ENCODE results near the gene DNAJC6. TPM values are rescaled to one million over a fixed set of nuclear protein-coding genes. Genes with fewer than 3 reads are reported as not detected.

Gene DNAJC6
- total and polyA plus RNA-seq, 2 of the 13 experiments (the other 11 are each of a cell fraction or from before 2014, with no cell fraction given): 1.0 to 1.6 TPM

DNA sequence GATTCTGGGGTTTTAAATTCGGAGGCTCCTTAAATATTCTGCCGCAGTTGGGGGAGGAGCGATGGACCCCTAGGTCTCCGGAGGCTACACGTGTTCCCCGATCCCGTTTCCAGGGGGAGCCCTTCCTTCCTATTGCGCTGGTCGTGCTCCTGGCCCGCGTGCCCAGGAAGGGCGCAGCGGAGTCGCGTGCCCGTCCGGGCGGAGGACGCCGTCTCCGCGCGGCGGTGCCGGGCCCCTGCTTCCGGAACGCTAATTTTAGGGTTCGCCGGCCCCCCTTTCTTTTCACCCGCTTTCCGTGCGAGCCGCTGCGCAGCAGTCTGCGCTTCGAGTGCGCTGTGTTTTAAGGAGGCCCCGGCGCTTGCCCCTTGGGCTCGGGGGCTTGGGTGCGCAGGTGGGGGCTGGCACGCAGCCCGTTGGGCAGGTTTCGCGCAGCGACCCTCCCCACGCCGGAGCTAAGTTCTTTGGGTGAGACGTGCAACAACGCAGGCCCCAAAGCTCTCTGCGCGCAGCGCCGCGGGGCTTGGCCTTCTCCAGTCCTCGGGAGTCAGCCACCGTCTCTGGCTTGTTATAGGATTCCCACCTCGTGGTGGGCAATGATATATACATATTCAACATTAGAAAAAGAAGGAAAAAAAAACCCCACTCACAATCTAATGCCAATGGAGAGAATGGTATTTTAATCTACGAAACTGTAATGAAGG is 43.5 kb upstream of the DNAJC6 start (continued):
- peak; percentile 78 for TF ChIP-seq ZMYM4 (CRISPR knock-in tag; IDR thresholded peaks at IDR 0.05)
- TF ChIP-seq, protein P1, sequence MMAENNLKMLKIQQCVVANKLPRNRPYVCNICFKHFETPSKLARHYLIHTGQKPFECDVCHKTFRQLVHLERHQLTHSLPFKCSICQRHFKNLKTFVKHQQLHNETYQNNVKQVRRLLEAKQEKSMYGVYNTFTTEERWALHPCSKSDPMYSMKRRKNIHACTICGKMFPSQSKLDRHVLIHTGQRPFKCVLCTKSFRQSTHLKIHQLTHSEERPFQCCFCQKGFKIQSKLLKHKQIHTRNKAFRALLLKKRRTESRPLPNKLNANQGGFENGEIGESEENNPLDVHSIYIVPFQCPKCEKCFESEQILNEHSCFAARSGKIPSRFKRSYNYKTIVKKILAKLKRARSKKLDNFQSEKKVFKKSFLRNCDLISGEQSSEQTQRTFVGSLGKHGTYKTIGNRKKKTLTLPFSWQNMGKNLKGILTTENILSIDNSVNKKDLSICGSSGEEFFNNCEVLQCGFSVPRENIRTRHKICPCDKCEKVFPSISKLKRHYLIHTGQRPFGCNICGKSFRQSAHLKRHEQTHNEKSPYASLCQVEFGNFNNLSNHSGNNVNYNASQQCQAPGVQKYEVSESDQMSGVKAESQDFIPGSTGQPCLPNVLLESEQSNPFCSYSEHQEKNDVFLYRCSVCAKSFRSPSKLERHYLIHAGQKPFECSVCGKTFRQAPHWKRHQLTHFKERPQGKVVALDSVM (CRISPR knock-in tag; IDR thresholded peaks at IDR 0.05): peak; percentile 33; the same call in 1 of the 2 replicates
- TF ChIP-seq, protein P2, sequence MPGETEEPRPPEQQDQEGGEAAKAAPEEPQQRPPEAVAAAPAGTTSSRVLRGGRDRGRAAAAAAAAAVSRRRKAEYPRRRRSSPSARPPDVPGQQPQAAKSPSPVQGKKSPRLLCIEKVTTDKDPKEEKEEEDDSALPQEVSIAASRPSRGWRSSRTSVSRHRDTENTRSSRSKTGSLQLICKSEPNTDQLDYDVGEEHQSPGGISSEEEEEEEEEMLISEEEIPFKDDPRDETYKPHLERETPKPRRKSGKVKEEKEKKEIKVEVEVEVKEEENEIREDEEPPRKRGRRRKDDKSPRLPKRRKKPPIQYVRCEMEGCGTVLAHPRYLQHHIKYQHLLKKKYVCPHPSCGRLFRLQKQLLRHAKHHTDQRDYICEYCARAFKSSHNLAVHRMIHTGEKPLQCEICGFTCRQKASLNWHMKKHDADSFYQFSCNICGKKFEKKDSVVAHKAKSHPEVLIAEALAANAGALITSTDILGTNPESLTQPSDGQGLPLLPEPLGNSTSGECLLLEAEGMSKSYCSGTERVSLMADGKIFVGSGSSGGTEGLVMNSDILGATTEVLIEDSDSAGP (CRISPR knock-in tag; IDR thresholded peaks at IDR 0.05; ENCODE audit: borderline replicate concordance): peak; percentile 61; the same call in 1 of the 2 replicates
- peak; percentile 63; the same call in 1 of the 2 replicates for TF ChIP-seq BORCS8-MEF2B (CRISPR knock-in tag; IDR thresholded peaks at IDR 0.05)
- peak; percentile 74 for TF ChIP-seq ZNF777 (CRISPR knock-in tag; IDR thresholded peaks at IDR 0.05)
- TF ChIP-seq KMT2A (CRISPR knock-in tag; IDR thresholded peaks at IDR 0.05): 0 out of 2 replicates have a peak, but pooled peaks have one; percentile 21
- no peak for TF ChIP-seq KDM5A (IDR thresholded peaks at IDR 0.05; ENCODE audit: borderline replicate concordance, low read length)
- no peak for TF ChIP-seq NFYB (CRISPR knock-in tag; IDR thresholded peaks at IDR 0.05)
- TF ChIP-seq, protein P3, sequence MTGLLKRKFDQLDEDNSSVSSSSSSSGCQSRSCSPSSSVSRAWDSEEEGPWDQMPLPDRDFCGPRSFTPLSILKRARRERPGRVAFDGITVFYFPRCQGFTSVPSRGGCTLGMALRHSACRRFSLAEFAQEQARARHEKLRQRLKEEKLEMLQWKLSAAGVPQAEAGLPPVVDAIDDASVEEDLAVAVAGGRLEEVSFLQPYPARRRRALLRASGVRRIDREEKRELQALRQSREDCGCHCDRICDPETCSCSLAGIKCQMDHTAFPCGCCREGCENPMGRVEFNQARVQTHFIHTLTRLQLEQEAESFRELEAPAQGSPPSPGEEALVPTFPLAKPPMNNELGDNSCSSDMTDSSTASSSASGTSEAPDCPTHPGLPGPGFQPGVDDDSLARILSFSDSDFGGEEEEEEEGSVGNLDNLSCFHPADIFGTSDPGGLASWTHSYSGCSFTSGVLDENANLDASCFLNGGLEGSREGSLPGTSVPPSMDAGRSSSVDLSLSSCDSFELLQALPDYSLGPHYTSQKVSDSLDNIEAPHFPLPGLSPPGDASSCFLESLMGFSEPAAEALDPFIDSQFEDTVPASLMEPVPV (CRISPR knock-in tag; IDR thresholded peaks at IDR 0.05): peak; percentile 54; the same call in 1 of the 2 replicates
- TF ChIP-seq, protein P4, sequence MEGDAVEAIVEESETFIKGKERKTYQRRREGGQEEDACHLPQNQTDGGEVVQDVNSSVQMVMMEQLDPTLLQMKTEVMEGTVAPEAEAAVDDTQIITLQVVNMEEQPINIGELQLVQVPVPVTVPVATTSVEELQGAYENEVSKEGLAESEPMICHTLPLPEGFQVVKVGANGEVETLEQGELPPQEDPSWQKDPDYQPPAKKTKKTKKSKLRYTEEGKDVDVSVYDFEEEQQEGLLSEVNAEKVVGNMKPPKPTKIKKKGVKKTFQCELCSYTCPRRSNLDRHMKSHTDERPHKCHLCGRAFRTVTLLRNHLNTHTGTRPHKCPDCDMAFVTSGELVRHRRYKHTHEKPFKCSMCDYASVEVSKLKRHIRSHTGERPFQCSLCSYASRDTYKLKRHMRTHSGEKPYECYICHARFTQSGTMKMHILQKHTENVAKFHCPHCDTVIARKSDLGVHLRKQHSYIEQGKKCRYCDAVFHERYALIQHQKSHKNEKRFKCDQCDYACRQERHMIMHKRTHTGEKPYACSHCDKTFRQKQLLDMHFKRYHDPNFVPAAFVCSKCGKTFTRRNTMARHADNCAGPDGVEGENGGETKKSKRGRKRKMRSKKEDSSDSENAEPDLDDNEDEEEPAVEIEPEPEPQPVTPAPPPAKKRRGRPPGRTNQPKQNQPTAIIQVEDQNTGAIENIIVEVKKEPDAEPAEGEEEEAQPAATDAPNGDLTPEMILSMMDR (CRISPR knock-in tag; IDR thresholded peaks at IDR 0.05): peak; percentile 72
- TF ChIP-seq, protein P5, sequence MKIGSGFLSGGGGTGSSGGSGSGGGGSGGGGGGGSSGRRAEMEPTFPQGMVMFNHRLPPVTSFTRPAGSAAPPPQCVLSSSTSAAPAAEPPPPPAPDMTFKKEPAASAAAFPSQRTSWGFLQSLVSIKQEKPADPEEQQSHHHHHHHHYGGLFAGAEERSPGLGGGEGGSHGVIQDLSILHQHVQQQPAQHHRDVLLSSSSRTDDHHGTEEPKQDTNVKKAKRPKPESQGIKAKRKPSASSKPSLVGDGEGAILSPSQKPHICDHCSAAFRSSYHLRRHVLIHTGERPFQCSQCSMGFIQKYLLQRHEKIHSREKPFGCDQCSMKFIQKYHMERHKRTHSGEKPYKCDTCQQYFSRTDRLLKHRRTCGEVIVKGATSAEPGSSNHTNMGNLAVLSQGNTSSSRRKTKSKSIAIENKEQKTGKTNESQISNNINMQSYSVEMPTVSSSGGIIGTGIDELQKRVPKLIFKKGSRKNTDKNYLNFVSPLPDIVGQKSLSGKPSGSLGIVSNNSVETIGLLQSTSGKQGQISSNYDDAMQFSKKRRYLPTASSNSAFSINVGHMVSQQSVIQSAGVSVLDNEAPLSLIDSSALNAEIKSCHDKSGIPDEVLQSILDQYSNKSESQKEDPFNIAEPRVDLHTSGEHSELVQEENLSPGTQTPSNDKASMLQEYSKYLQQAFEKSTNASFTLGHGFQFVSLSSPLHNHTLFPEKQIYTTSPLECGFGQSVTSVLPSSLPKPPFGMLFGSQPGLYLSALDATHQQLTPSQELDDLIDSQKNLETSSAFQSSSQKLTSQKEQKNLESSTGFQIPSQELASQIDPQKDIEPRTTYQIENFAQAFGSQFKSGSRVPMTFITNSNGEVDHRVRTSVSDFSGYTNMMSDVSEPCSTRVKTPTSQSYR (CRISPR knock-in tag; IDR thresholded peaks at IDR 0.05; ENCODE audit: borderline replicate concordance): peak; percentile 21; the same call in 1 of the 2 replicates
- peak; percentile 56 for TF ChIP-seq STAG1 (CRISPR knock-in tag; IDR thresholded peaks at IDR 0.05)
